Fibroblast of skin of scalp (primary cell): ENCODE data around the gene HORMAD2.
"Not testable (repeated sequence)": the region's sequence is repeated elsewhere in the genome, so short reads cannot be mapped to it uniquely, and the experiment has no call there.

Source experiments
- DNase-seq: peaks from one replicate; pipeline ENCODE4 v3.0.0-alpha.2; 2013

Gene HORMAD2

DNA sequence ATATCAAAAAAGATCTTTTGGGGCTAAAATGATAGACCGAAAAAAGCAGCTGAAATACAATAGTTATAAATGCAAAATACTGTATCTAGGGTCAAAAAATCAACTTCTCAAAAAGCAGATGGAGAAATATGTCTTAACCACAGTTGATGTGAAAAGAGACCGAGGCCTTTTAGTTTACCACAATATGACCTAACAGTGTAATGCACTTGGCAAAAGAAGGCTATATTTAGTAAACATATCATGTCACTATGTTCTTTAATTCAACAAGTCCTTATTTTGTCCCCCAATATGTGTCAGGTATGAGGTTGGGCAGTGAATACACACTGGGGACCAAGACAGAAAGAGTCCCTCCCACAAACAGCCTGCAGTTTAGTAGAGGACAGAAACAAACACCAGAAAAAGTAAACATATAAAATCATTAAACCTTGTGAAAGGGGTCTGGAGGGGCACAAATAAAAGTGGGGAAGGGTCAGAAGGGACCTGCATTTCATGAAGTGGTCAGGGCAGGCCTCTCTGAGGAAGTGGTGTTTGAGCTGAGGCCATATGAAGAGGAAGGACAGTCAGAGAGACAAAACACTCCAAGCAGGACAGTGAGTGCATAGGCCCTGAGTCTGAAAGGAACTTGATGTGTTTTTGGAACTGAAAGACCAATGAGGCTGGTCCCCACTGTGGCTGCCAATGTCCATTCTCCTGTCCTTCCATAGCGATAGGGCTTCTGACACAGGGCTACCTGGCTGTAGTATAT, 112.9 kb downstream of the HORMAD2 start:
- DNase-seq = no peak

DNA sequence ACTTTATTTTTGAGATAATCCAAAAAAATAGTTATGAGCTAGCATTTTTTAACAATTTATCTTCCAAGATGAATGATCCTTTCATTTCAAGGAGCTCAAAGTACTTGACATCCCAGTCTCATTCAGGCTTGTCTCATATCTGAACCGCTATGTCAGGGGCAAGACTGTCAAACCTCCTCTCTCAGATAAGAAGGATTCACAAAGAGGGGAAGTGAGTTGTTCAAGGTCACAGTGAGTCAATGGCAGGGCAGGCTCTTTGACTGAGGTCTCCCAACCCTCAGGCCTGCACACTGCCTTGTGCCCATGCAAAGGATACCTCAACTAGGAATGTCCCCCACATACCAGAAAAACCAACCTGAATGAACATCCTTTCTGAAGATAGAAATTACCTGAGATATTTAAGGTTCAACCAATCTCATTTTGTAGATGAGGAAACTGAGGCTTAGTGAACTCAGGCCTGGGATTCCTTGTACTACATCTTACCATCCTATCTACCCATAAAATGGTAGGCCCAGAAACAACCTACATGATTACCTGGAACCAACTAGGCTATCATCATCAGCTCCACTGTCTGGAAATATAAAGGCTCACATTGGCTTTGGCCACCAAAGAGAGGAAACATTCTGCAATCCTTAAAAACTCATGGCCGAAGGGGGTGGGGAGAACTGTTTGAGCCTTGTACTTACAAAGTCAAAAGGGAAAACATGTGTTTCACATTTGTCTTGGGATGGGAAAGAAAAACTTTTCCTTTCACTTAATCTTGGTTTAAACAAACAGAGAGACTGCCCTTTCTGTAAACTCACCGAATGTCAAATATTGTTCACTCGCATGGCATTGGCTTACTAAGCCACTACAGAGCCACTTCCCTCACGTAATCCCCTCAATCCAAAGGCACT, 115.2 kb downstream of the HORMAD2 start:
- DNase-seq = no peak

- DNase-seq = peak; percentile 100
Observed at GRCh38 chr22:30196141-30196879, 116.0 kb downstream of the HORMAD2 start.

DNA sequence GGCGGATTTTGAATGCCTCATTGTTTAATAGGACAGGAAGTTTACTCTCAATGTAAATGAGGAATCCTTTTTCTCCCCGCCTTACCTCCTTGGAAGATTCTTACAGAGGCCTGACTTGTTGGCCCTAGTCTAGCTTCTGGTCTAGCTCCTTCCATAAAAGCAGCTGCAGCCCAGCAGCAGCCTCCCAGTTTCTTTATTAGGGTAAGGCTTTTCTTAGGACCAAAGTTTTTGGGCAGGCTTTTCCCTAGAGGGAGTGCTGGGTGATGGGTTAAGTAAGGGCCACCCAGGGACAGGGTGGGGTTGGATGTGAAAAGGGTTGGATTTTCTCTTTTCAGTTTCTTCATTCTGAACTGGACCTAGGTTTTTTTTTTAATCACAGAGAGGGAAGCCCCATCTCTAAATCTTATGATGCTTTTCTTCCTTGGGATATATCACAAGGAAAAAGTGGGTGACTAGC, 116.6 kb downstream of the HORMAD2 start:
- no peak for DNase-seq

GRCh38 chr22:30197389-30197788, 117.1 kb downstream of the HORMAD2 start:
- DNase-seq = no peak

- no peak for DNase-seq
Observed at GRCh38 chr22:30198152-30198825, 118.0 kb downstream of the HORMAD2 start.

GRCh38 chr22:30198921-30199320, 118.7 kb downstream of the HORMAD2 start:
- no peak for DNase-seq

DNA sequence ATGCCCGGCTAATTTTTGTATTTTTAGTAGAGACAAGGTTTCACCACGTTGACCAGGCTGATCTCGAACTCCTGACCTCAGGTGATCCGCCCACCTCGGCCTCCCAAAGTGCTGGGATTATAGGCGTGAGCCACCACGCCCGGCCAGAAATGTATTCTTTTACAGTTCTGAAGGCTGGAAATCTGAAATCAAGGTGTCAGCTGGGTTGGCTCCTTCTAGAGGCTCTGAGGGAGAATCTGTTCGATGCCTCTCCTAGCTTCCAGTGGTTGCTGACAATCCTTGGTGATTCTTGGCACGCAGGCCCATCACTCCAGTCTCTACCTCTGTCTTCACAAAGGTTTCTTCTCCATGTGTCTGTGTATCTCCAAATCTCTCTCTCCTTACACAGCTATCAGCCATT, 120.6 kb downstream of the HORMAD2 start:
- not testable (repeated sequence) for DNase-seq

DNA sequence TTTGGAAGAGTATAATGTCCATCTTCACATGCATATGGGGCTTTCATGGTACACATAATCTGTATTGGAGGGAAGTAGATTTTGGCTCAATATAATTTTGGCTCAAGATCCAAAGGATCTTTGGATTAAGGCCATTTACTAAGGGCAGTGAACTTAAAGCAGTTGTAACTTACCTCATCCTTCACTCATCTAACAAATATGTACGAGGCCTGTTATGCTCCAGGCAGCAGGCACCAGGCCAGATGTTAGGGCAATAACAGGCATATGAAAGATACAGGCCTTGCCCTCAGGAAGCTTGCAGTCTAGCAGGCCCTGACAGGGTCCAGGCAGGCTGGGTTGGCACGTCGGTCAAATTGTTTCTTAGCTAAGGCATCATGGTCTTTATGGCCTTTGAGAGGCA, 121.7 kb downstream of the HORMAD2 start:
- peak; percentile 83 for DNase-seq

GRCh38 chr22:30202531-30203006, 122.3 kb downstream of the HORMAD2 start:
- DNase-seq = peak; percentile 54

DNA sequence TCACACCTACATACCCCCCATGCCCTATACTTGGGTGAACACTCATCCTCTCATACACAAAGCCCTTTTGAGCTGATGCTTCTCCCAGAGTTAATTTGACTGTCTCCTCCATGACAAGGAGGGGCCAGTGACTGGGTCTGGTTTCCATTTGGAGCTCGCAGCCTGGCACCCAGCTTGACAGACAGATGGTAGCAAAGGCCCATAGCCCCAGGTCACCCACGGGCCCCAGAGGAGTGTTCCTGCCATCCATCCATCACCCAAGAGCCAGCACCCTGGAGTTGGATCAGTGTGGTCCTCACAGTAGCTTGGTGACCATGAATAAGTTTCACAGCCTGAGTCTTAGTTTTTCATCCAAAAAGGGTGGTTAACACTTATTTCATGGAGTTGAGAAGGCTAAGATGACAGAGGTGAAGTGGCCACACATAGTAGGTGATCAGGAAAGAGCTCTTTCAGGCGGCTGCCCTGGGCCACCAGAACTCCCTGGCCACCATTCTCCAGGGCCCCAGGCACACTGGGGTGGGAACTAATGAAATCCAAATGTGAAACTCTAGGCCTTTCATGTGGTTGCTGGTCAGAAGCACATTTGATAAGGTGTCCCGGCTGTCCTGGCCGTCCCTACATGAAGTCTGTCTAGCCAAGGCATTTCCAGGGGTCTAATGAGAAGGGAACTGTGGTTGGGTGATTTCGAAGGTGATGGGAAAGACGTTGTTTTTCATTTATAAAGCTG, 123.9 kb downstream of the HORMAD2 start:
- DNase-seq = no peak

DNA sequence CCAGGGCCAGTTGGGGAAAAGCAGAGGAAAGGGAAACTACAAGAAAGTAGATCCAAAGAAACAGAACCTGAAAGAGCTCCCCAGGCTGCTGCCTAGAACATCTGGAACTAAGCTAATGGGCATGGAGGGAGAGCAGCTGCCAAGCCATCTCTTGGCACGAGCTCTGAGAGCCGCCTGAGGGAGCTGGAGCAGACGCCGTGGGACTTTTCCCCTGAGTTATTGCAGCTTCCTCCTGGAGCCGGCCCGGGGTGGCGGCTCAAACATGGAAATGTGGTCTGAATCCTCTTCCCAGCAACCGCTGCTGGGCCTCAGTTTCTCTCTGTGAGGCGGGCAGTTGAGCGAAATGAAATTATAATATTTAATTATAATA, 124.5 kb downstream of the HORMAD2 start:
- peak; percentile 84 for DNase-seq

- DNase-seq = peak; percentile 98
Observed at GRCh38 chr22:30205281-30206115, 125.2 kb downstream of the HORMAD2 start.

DNA sequence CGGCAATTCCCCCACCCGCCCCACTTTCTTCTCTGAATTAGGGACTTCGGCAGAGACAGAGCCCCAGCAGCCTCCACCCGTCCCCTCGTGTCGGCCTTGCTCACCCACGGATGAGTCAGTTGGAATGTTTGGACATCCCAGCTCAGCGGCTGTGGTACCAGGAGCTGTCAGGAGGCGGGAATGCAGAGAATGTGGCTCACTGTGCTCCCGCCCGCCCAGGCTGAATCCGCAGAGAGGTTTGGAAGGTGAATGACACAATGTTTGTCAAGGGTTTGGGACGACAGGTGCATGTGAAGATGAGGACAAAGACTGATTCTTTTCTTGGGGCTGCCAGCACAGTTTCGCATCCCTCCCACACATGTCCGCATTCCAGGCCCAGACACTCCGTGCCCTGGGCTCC, 126.7 kb downstream of the HORMAD2 start:
- DNase-seq = peak; percentile 98

DNA sequence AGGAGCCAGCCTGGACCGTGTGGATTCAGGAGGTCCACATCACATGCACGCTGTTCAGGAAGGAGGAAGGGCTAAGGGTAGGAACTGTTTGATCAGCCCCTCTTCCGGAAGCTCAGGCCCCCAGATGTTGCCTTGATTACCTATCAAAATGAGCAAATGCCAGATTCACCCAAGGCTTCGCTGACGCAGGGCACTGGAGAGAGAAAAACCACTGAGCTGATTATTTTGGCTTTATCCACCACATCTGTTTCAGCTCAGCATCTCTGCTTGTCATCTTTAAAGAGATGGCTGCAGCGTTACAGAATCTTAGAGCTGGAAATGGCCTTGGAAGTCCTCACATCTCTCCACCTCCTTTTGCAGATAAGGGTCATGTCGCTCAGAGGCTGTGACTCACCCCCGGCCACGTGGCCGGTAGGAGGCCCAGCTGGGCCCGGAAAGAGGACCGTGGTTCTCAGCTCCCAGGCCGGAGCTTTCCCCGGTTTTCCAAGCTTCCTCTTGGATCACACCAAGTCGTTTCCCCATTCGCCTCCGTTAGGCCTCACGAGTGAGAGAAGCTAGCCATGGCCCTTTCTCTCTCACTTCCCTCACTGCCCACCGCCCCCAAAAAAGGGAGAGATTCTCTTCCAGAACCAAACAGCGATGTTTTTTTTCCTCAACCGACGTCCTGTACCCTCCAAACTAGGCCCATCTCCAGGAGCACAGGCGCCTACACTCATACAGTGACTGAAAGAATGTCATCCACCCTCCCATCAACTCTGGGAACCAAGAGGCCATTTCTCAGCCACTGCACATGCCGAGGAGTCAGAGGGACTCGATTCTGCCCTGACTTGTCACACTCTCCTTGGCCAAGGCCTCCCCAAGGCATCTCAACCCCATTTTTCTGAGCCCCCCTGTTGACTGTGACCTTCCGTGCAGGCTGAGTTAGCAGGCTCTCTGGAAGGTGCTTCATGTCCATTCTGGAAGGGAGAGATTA, 128.7 kb downstream of the HORMAD2 start:
- peak; percentile 83 for DNase-seq

GRCh38 chr22:30209642-30210041, 129.4 kb downstream of the HORMAD2 start:
- no peak for DNase-seq

DNA sequence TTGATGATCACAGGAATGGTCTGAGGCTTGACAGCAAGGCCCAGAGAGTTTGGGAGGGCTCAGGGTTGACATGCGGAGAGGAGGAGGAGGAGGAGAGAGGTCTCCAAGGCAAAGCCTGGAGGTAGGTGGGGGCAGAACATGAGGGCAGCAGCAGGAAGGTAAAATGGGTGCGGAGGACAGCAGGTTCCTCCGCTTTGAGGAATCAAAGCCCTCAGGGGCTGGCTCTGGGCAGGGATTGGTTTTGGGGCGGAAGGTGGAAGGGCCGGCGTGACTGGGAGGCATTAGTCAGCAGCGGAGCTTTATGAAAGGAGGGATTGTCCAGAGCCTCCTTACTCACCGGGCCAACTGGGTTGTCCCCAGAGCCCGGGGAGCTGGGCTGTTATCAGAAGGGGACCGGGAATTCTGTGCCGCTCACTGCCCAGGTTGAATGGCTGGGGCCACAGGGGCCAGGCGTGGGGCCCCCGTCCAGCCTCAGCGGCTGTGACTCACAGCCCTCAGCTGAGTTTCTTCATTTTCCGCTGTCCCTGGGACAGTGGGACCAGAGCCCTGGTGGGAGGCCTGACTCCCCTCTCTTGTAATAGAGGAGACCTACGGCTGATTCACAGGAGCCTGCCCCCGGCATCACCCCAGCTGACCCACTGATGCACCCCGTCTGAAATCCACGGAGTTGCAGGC, 130.1 kb downstream of the HORMAD2 start:
- no peak for DNase-seq

DNA sequence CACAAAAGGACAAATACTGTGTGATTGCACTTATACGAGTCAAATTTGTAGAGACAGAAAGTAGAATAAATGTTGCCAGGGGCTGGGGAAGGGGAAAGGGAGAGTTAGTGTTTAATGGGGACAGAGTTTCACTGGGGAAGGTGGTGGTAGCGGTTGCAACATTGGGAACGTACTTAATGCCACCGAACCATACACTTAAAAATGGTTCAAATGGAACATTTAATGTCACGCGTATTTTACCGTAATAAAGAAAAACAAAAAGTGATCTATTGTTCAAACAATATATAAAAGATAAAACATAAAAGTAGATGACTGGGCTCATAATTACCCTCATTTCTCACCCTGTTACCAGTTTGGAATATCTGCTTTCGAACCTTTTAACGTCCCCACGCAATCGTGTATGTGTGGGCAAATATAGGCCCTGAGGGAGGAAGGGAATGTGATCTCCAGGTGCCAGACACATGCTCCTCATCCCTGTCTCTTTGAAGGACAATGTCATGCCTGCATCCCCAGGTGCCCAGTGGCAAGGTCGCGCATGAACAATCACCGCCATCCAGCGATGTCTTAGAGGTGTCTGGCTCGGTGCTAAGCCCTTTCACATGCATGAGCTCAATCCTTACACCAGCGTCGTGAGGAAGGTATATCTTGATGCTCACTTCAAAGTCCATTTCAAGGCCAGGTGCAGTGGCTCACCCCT, 131.0 kb downstream of the HORMAD2 start:
- DNase-seq = no peak
